HG03280 (cell line): ENCODE results near the gene GPC6.

Experiments used
- ATAC-seq: cut with Tn5 transposase; IDR thresholded peaks from one replicate; pipeline ENCODE4 v1.9.1; 2021; ENCODE audit warnings: mild to moderate bottlenecking, moderate library complexity; ENCODE audit not compliant: unreplicated experiment

Gene GPC6

DNA sequence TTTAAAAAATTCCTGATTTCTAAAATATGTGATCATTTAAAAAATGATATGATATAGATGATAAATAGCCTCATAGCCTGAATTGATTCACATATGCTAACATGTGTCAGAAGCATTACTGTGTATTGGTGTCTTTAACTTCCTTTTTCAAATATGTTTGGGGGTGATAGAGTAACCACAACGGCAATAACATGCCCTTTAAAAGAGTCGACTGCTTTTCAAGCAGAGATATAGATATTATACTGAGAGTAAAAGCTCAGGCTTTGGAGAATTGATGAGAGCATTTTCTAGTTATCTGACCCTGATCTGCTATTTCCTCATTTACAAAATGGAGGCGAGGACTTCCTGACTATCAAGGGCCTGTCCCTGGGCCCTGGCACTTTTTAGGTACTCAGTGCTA lies 992.3 kb downstream of the GPC6 start:
- ATAC-seq: no peak

DNA sequence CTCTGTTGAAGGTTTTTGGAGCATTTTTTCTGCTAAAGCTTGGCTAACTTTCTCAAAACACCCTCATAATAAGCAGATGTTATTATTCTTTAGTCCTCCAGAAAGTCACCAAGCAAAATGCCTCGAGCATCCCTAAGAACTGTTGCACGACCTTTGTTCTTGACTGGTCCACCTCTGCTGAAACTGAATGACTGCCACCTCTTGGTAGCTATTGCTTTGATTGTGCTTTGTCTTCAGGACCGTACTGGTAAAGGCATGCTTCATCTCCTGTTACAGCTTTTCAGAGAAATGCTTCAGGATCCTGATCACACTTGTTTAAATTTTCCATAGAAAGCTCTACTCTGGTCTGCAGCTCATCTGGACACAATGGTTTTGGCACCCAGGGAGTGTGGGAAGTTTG lies 998.1 kb downstream of the GPC6 start:
- ATAC-seq: no peak

- no peak for ATAC-seq
These were observed 1000.8 kb downstream of the GPC6 start for GRCh38 chr13:94227255-94227879.

DNA sequence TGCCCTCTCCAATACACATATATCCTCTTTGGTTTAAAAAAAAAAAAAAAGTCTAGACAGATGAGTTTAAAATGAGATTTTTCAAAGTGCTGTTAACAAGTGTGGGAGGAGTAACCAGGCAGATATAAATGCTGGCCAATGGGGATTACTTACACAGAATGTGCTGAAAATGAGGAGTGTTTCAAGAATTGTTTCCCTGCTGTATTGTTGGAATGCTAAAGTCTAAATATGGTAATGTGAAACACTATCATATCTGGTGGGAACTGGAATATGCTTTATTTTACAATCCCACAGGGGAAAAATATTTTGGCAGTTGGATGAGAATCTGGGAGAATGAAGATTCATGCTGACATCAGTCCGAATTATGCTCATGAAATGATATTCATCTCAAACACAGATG lies 1002.2 kb downstream of the GPC6 start:
- no peak for ATAC-seq

DNA sequence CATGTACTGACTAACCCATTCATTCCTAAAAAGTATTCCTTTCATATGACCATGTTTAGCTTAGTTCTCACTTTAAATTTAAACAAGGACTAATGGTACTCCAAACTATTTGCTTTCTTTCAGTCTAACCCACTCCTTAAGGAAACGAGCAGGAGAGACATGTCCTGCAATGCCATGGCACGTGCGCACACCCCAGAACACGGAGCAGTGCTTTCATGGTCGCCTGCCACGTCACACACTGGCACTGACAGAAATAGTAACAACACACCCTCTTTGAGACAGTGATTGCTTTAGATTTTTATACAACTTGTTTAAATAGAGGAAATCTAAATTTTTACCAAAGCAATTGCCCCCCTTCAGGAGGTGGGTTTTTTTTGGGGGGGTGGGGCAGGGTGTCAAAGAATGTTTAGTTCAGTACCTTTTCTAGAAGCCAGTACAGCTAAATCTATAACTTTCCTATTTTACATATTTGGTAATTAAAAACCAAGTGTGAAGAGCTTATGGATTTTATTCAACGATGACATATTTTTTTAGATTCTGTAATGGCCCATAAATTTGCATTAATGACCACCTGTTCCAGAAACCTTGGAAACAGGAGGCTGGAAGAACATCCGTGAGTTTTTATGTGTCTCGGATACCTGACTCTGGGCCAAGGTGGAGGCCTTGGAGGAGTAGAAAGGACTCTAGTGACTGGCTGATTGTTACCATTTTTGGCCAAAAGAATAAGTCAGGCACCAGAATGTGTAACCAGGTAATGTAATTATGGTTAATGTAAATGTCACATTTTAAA lies 1005.7 kb downstream of the GPC6 start:
- ATAC-seq: no peak

- no peak for ATAC-seq
These were observed 1006.3 kb downstream of the GPC6 start for GRCh38 chr13:94232956-94233355.

- ATAC-seq: no peak
These were observed 1006.8 kb downstream of the GPC6 start for GRCh38 chr13:94233401-94233800.

- no peak for ATAC-seq
These were observed 1007.2 kb downstream of the GPC6 start for GRCh38 chr13:94233837-94234236.

DNA sequence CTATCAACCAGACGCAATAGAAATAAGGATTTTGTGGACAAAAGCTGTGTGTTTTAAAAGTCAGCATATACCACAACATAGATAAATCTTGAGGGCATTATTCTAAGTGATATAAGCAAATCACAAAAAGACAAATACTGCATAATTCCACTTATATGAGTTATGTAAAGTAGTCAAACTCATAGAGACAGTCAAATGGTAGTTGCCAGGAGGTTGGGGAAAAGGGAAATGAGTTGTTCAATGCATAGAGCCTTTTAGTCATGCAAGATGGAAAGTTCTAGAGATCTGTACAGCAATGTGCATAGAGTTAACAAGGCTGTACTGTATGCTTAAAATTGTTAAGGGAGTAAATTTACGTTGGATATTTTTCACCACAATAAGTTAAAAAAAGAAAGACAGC lies 1008.1 kb downstream of the GPC6 start:
- no peak for ATAC-seq

DNA sequence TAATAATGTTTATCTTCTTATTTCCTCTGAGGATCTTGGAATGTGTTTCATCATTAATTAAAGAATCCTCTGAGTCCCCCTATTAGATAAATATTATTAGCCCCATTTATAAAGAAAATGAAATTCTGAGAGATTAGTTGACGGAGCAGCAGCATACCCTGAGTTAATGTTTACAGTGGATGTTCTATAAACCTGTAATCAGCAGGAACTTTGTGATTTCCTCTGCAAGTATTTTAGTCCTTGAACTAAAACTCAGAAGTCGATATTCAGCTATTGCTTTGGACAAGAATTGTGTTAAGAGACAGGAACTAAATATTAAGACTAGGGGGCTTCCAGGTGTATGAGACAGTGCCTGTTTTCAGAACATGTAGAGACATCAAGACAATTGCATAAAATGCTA lies 1009.5 kb downstream of the GPC6 start:
- ATAC-seq: no peak

- ATAC-seq: no peak
These were observed 1010.3 kb downstream of the GPC6 start for GRCh38 chr13:94236872-94237271.

GRCh38 chr13:94239135-94239534 lies 1012.5 kb downstream of the GPC6 start:
- ATAC-seq: no peak

DNA sequence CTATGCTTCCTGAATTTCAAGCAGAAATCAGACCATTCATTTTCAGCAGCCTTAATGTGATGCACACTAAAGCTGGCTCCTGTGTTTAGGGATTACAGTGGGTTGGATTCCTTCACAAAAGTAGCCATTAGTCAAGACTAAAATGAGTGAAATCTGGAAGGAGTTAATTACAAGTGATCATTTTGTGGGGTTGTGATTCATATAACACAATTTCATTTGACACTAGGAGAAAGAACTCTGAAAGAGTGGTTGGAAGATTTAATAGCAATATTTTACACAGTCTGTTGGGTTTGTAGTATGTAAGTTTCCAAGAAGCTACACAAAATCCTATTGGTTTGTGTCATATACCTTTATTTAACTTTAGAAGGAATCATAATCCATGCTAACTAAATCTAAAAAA lies 1015.9 kb downstream of the GPC6 start:
- ATAC-seq: no peak

DNA sequence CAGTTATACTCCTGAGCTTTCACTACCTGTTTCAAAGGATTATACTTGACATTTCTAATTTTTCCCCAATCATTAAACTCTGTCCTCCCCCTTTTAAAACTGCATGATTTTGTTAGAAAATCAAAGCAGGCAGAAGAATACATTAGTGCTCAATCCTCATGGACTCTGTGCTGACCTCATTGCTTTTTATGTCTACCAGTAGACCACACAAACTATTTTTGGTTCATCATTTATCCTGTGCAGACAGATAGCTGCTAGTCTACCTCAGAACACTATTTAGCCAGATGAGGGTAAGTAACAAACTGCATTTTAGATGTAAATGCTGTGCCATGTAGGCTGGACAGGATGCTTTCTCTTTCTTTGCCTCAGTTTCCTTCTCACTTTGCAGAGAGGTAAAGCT lies 1016.9 kb downstream of the GPC6 start:
- no peak for ATAC-seq

DNA sequence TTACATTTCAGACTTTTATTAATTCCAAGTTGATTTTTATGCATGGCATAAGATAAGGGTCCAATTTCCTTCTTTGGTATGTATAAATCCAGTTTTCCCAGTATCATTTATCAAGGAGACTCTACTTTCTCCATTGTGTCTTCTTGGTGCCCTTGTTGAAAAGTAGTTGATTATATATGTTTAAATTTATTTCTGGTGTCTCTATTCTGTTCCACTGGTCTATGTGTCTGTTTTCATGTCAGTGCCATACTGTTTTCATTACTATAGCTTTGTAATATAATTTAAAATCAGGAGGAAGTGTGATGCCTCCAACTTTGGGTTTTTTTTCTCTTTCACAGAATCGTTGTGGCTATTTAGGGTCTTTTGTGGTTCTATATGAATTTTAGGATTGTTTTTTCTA lies 1019.9 kb downstream of the GPC6 start:
- ATAC-seq: no peak

- no peak for ATAC-seq
These were observed 1021.3 kb downstream of the GPC6 start for GRCh38 chr13:94247890-94248289.

- no peak for ATAC-seq
These were observed 1022.0 kb downstream of the GPC6 start for GRCh38 chr13:94248454-94249228.

DNA sequence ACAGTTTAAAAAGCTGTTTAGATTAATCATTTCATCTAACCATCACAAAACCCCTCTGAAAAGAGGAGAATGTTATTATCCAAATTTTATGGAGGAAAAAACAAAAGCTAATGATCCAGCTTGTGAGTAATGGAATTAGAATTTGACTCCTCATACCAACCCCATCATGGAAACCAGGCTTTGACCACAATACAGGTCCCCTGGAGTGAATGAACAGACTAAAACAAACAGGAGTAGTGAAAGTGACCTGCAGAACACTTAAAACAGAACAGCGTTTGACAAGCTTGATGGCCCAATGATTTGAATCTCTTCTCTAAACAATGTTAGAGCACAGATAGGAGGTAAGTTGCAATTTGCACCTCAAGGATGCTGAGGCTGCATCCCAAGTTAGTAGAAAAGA lies 1022.9 kb downstream of the GPC6 start:
- no peak for ATAC-seq

GRCh38 chr13:94251831-94252608 lies 1025.4 kb downstream of the GPC6 start:
- no peak for ATAC-seq

- no peak for ATAC-seq
These were observed 1028.1 kb downstream of the GPC6 start for GRCh38 chr13:94254737-94255136.

- no peak for ATAC-seq
These were observed 1030.1 kb downstream of the GPC6 start for GRCh38 chr13:94256721-94257120.
